GM12801 (cell line): ENCODE results near the gene ZNF652.

Source experiments
- CTCF ChIP-seq: IDR thresholded peaks from one replicate; pipeline ENCODE4 v1.5.1; 2011; ENCODE audit warnings: control low read depth; ENCODE audit not compliant: insufficient read length; ENCODE audit errors: extremely low read depth

ZNF652 gene

GRCh38 chr17:49249292-49249794 is 112.7 kb downstream of the ZNF652 start:
- TF ChIP-seq CTCF = no peak

DNA sequence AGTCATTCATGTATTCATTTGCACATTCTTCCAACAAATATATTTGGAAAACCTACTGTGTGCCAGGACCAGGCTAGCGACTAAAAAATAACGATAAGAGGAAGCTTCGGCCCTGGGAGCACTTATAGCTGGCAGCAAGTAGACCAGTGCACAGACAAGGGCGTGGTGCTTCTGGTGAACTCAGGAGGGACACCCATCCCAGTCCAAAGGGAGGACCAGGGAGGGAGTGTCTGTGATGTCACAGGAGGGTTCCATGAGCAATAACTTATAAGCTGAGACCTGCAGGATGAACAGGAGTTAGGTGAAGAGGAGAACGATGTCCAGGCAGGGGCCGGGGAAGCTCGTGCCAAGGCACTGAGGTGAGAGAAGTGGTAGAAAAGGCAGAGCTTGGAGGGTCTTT is 114.1 kb downstream of the ZNF652 start:
- no peak for TF ChIP-seq CTCF

DNA sequence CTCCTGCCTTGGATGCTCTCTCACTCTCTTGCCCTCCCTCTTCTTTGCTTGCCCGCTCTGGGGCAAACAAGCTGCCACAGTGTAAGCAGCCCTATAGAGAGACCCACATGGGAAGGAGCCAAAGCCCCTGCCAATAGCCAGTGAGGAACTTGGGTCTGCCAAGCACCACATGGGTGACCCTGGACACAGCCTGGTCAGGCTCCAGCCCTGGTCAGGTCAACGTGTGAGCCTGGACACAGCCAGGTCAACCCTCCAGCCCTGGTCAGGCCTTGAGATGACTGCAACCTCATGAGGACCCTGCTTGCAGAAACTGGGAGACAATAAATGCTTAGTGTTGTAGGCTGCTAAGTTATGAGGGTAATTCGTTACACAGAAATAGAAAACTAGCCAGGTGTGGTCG is 117.2 kb downstream of the ZNF652 start:
- TF ChIP-seq CTCF = no peak
